Lung (tissue), 12 donors: ENCODE data around the gene PLAAT4. TPM values are rescaled to one million over a fixed set of nuclear protein-coding genes. Genes with fewer than 3 reads are reported as not detected.

Experiments
- ATAC-seq: fragments of 200-7000 bp; cut with Tn5 transposase; one replicate; pipeline ENCODE4 v1.9.1; 2020; ENCODE audit warnings: moderate number of reproducible peaks; ENCODE audit not compliant: insufficient read depth, low FRiP score
- DNase-seq, 3 donors: peaks; one replicate each; pipeline ENCODE4 v3.0.0-alpha.2; 2013 to 2017
- H3K27ac ChIP-seq, 2 donors: one replicate each; pipeline ENCODE4 v1.5.1; 2013; ENCODE audit warnings: mild to moderate bottlenecking in 2 of 2, moderate library complexity in 2 of 2, control low read depth in 1 of 2, inconsistent platforms in 1 of 2, low read depth in 1 of 2, low read length in 1 of 2
- H3K27me3 ChIP-seq, 3 donors: one replicate each; pipeline ENCODE4 v1.5.1; 2013; ENCODE audit warnings: low read length in 2 of 3; ENCODE audit not compliant: control insufficient read depth in 3 of 3, insufficient read depth in 3 of 3
- H3K36me3 ChIP-seq, 4 donors: one replicate each; pipeline ENCODE4 v1.5.1; 2013; ENCODE audit warnings: low read length in 4 of 4, mild to moderate bottlenecking in 1 of 4, moderate library complexity in 1 of 4; ENCODE audit not compliant: control insufficient read depth in 4 of 4, insufficient read depth in 4 of 4
- H3K4me1 ChIP-seq, 5 donors: one replicate each; pipeline ENCODE4 v1.5.1; 2013; ENCODE audit warnings: low read length in 5 of 5, mild to moderate bottlenecking in 2 of 5, moderate library complexity in 1 of 5; ENCODE audit not compliant: control insufficient read depth in 5 of 5, insufficient read depth in 5 of 5
- H3K4me3 ChIP-seq: one replicate; pipeline ENCODE4 v1.5.1; 2013; ENCODE audit warnings: mild to moderate bottlenecking, control low read depth, moderate library complexity
- H3K9ac ChIP-seq, 2 donors: one replicate each; pipeline ENCODE4 v1.5.1; 2013; ENCODE audit warnings: low read length in 2 of 2, control low read depth in 1 of 2; ENCODE audit not compliant: insufficient read depth in 1 of 2
- H3K9me3 ChIP-seq, 4 donors: one replicate each; pipeline ENCODE4 v1.5.1; 2013; ENCODE audit warnings: low read length in 3 of 4, mild to moderate bottlenecking in 1 of 4, moderate library complexity in 1 of 4; ENCODE audit not compliant: control insufficient read depth in 4 of 4, insufficient read depth in 3 of 4
- WGBS, 2 donors: extraction: QIAGEN DNeasy Blood & Tissue Kit; methylation state at CpG; one replicate each; pipeline ENCODE4 v1.1.7; 2013; 5-methylcytosine and 5-hydroxymethylcytosine counted together
- polyA plus RNA-seq, 2 donors: library from polyadenylated mRNA; stranded (reverse); fragments of 200-250 nt; gene quantifications; one replicate each; pipeline ENCODE4 v1.2.1, GENCODE V29; 2013
- total RNA-seq, 2 donors: library from RNA; depleted of rRNA in 1 of 2; stranded (reverse); fragments of >200 nt in 1 of 2; gene quantifications; one replicate each; pipeline ENCODE4 v1.2.1, GENCODE V29; 2014 to 2021
- TF ChIP-seq, protein P1 (sequence below): IDR thresholded peaks from 2 replicates; pipeline ENCODE4 v1.5.1; 2012; ENCODE audit warnings: mild to moderate bottlenecking; ENCODE audit errors: control extremely low read depth, extremely low read depth
- donor health status: control.
- donor health status: control.
- donor health status: Bipolar disorder and iron deficiency.
- donor health status: healthy.
- donor health status: DM: yes; HTN: yes; CAD: no.

The PLAAT4 gene
- total and polyA plus RNA-seq, 4 donors = 49.7 to 336 (median 148) TPM

DNA sequence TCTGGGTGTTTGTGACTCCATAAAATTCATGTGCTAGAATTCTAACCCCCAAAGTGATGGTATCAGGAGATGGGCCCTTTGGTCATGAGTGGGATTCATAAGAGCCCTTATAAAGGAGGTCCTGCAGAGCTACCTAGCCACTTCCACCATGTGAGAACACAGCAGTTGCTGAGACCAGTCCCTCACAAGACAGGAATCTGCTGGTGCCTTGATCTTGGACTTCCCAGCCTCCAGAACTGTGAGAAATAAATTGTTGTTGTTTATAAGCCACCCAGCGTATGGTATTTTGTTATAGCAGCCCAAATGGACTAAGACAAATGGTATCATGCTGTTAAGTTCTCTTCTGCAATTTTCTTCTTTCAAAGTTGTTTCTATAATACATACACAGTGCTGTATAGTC lies 44.2 kb upstream of the PLAAT4 start:
- DNase-seq = no peak
- Histone ChIP-seq H3K9me3 (no peaks in the 10 kb centered on the region), H3K27ac (no peak overlapping the region), H3K36me3 (no peaks in the 10 kb centered on the region), H3K4me1 (peaks cover 0 to 10% (median 6%) of the 10 kb centered on the region in 5 donors), H3K27me3 (peaks cover 0 to 18% (median 0%) of the 10 kb centered on the region in 3 donors), H3K9ac (no peak overlapping the region), H3K4me3 (no peak overlapping the region)
- TF ChIP-seq, protein P1, sequence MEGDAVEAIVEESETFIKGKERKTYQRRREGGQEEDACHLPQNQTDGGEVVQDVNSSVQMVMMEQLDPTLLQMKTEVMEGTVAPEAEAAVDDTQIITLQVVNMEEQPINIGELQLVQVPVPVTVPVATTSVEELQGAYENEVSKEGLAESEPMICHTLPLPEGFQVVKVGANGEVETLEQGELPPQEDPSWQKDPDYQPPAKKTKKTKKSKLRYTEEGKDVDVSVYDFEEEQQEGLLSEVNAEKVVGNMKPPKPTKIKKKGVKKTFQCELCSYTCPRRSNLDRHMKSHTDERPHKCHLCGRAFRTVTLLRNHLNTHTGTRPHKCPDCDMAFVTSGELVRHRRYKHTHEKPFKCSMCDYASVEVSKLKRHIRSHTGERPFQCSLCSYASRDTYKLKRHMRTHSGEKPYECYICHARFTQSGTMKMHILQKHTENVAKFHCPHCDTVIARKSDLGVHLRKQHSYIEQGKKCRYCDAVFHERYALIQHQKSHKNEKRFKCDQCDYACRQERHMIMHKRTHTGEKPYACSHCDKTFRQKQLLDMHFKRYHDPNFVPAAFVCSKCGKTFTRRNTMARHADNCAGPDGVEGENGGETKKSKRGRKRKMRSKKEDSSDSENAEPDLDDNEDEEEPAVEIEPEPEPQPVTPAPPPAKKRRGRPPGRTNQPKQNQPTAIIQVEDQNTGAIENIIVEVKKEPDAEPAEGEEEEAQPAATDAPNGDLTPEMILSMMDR = no peak
- no peak for ATAC-seq
- 97 to 98% methylated on average over 1 of the region's 1 CpG for WGBS, 2 donors

DNA sequence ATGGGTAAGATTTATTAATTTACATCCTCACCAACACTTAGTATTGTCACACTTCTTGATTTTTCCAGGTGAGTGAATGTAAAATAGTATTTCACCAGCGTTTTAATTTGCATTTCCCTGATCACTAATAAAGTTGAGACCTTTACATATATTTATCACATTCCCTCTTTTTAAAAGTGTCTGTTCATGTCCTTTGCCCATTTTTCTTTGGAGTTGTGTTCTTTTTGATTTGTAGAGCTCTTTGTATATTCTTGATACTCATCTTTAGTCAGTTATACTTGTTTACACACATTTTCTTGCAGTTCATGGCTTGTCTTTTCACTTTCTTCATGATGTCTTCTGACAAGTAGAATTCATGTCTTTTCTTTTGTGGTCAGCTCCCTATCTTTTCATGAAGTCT lies 43.5 kb upstream of the PLAAT4 start:
- WGBS, 2 donors = 96 to 98% methylated on average over 1 of the region's 1 CpG
- Histone ChIP-seq H3K36me3 (no peaks in the 10 kb centered on the region), H3K4me3 (no peak overlapping the region), H3K9me3 (no peaks in the 10 kb centered on the region), H3K4me1 (peaks cover 0 to 10% (median 6%) of the 10 kb centered on the region in 5 donors), H3K27ac (no peak overlapping the region), H3K9ac (no peak overlapping the region), H3K27me3 (peaks cover 0 to 18% (median 0%) of the 10 kb centered on the region in 3 donors)
- ATAC-seq = no peak
- DNase-seq = no peak
- TF ChIP-seq, protein P1 = no peak

DNA sequence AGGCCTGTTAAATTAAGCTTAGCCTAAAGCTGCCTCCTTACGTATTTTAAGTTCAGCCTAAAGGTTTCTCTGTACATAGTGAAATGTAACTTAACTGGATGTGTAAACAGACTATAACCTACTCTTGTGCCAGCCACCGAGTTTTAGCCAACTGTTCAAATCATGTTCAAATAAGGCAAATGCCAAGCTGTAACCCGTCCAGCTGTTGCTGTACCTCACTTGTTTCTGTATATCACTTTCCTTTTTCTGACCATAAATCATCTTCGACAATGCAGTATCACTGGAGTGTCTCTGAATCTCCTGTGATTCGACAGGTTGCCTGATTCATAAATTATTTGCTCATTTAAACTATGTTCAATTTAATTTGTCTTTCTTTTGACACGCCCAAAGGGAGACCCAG lies 41.6 kb upstream of the PLAAT4 start:
- no peak for ATAC-seq
- whole genome bisulfite sequencing, 2 donors = 81 to 91% methylated on average over 6 of the region's 6 CpGs
- H3K4me1 ChIP-seq = peaks cover 0 to 10% (median 6%) of the 10 kb centered on the region in 5 donors
- H3K27me3 ChIP-seq = peaks cover 0 to 3% (median 0%) of the 10 kb centered on the region in 3 donors
- H3K9ac ChIP-seq = no peak overlapping the region
- DNase-seq = no peak
- TF ChIP-seq, protein P1 = no peak
- no peaks in the 10 kb centered on the region for H3K36me3 ChIP-seq
- H3K4me3 ChIP-seq = no peak overlapping the region
- no peak overlapping the region for H3K27ac ChIP-seq
- no peaks in the 10 kb centered on the region for H3K9me3 ChIP-seq

DNA sequence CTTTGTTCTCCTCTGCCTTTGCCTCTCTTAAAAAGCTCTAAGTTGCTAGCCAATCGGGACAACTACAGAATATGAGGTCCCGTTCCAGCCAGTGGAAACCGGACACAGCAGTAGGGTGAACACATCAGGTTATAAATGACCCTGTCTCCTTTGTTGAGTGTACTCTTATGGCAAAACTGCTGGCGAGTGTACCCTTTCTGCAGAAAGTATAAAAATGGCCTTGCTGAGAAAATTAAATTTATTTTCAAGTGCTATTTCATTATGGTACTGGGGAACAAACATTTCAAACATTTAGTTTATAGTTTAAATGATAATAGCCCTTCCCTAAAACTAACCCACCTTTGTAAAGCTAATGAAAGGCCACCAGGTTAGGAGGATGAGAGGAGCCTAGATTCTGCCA lies 36.7 kb upstream of the PLAAT4 start:
- DNase-seq (no peak), ATAC-seq (no peak)
- Histone ChIP-seq H3K9ac (no peak overlapping the region), H3K27ac (no peak overlapping the region), H3K9me3 (peaks cover 0 to 4% (median 2%) of the 10 kb centered on the region in 4 donors), H3K27me3 (no peaks in the 10 kb centered on the region), H3K36me3 (no peaks in the 10 kb centered on the region), H3K4me3 (no peak overlapping the region), H3K4me1 (peaks cover 0 to 4% (median 0%) of the 10 kb centered on the region in 5 donors)
- TF ChIP-seq, protein P1 = no peak
- WGBS, 2 donors = 95 to 98% methylated on average over 4 of the region's 4 CpGs
